H1 (cell line): ENCODE data around the gene SSH2. TPM values are rescaled to one million over a fixed set of nuclear protein-coding genes. Genes with fewer than 3 reads are reported as not detected.

ENCODE experiments used
- CTCF ChIA-PET: fragments of 300-600 bp; sonication (Branson Sonifier 250); formaldehyde crosslinking; loops from one replicate; lab custom pipeline; 2021; ENCODE audit not compliant: partially characterized antibody; lab: Charles Lee
- POLR2A ChIA-PET: fragments of 300-600 bp; sonication (Branson Sonifier 250); formaldehyde crosslinking; loops from one replicate; lab custom pipeline; 2021; ENCODE audit warnings: inconsistent platforms; ENCODE audit not compliant: partially characterized antibody; lab: Charles Lee
- DNase-seq, 2 experiments: peaks; one replicate each; pipeline versions ENCODE4 v3.0.0 to v3.0.0-alpha.2; 2010 to 2022; ENCODE audit warnings: low spot score in 2 of 2, low read depth in 1 of 2, mixed read lengths in 1 of 2
- FAIRE-seq: peaks from 2 replicates; lab custom pipeline; 2011; peaks lifted over from hg19 to GRCh38; lab: Jason Lieb, UNC
- H2AFZ ChIP-seq: 2 replicates; pipeline ENCODE4 v1.8.1; 2012; ENCODE audit warnings: low read length, inconsistent platforms
- H2AK5ac ChIP-seq: 2 replicates; pipeline ENCODE4 v1.6.1; 2013; ENCODE audit warnings: low read depth, low read length
- H2BK120ac ChIP-seq: replicated peaks from 2 replicates; pipeline ENCODE3; 2013; ENCODE audit warnings: low read depth, low read length, inconsistent platforms
- H2BK12ac ChIP-seq: 2 replicates; pipeline ENCODE4 v1.6.1; 2013; ENCODE audit warnings: low read depth, low read length
- H2BK15ac ChIP-seq: 2 replicates; pipeline ENCODE4 v1.6.1; 2013; ENCODE audit warnings: low read length
- H2BK20ac ChIP-seq: 2 replicates; pipeline ENCODE4 v1.6.1; 2013; ENCODE audit warnings: low read length
- H2BK5ac ChIP-seq: 2 replicates; pipeline ENCODE4 v1.6.1; 2013; ENCODE audit warnings: low read depth, low read length
- H3K14ac ChIP-seq: 2 replicates; pipeline ENCODE4 v1.6.1; 2013; ENCODE audit warnings: inconsistent platforms; ENCODE audit not compliant: insufficient read length
- H3K18ac ChIP-seq: 2 replicates; pipeline ENCODE4 v1.6.1; 2013; ENCODE audit warnings: low read length; ENCODE audit errors: extremely low read depth
- H3K23ac ChIP-seq: 2 replicates; pipeline ENCODE4 v1.6.1; 2013; ENCODE audit warnings: inconsistent platforms; ENCODE audit not compliant: insufficient read length
- H3K23me2 ChIP-seq: 2 replicates; pipeline ENCODE4 v1.6.1; 2013; ENCODE audit warnings: low read depth, low read length
- H3K27ac ChIP-seq: 2 replicates; pipeline ENCODE4 v1.6.1; 2011; ENCODE audit warnings: low read depth, low read length, inconsistent platforms
- H3K27me3 ChIP-seq, 4 experiments: replicated peaks in 1 of 4; 1 replicate in 1 of 4; 2 replicates in 3 of 4; pipeline versions ENCODE4 v1.6.1 to v1.8.1; 2011 to 2013; ENCODE audit warnings: low read length in 3 of 4, mild to moderate bottlenecking in 3 of 4, inconsistent platforms in 2 of 4, mixed read lengths in 2 of 4, moderate library complexity in 1 of 4; ENCODE audit not compliant: control insufficient read depth in 3 of 4, insufficient read depth in 3 of 4; ENCODE audit errors: extremely low read depth in 1 of 4
- H3K36me3 ChIP-seq, 4 experiments: 2 replicates each; pipeline versions ENCODE4 v1.6.1 to v1.8.1; 2011 to 2013; ENCODE audit warnings: mild to moderate bottlenecking in 4 of 4, low read length in 3 of 4, moderate library complexity in 2 of 4, control low read depth in 1 of 4, inconsistent platforms in 1 of 4; ENCODE audit not compliant: insufficient read depth in 4 of 4, control insufficient read depth in 2 of 4
- H3K4ac ChIP-seq: replicated peaks from 2 replicates; pipeline ENCODE3; 2013; ENCODE audit warnings: low read length, low read depth, mixed read lengths, inconsistent platforms; ENCODE audit not compliant: insufficient read length
- H3K4me1 ChIP-seq, 4 experiments: replicated peaks in 1 of 4; 1 replicate in 1 of 4; 2 replicates in 3 of 4; pipeline versions ENCODE4 v1.6.1 to v1.8.1; 2011 to 2013; ENCODE audit warnings: low read length in 3 of 4, inconsistent platforms in 2 of 4, mixed read lengths in 1 of 4; ENCODE audit not compliant: insufficient read depth in 4 of 4, control insufficient read depth in 3 of 4
- H3K4me2 ChIP-seq, 2 experiments: 2 replicates each; pipeline versions ENCODE4 v1.6.1 to v1.8.1; 2011 to 2013; ENCODE audit warnings: low read depth in 2 of 2, low read length in 2 of 2, control low read depth in 1 of 2, inconsistent platforms in 1 of 2, mild to moderate bottlenecking in 1 of 2; ENCODE audit not compliant: insufficient read depth in 1 of 2
- H3K4me3 ChIP-seq, 4 experiments: fragments of 200-600, 300-600 bp in 1 of 4; sonication (generic), shearing (Covaris generic), sonication (Bioruptor Twin) in 1 of 4; 2 replicates each; pipeline versions ENCODE4 v1.5.1 to v1.8.1; 2011 to 2016; ENCODE audit warnings: low read length in 4 of 4, low read depth in 3 of 4, control low read depth in 2 of 4, inconsistent platforms in 2 of 4, mild to moderate bottlenecking in 2 of 4, mixed read lengths in 1 of 4, moderate library complexity in 1 of 4; ENCODE audit not compliant: insufficient read depth in 2 of 4; ENCODE audit errors: extremely low read depth in 1 of 4
- H3K56ac ChIP-seq: replicated peaks from 2 replicates; pipeline ENCODE3; 2013; ENCODE audit warnings: low read depth, mild to moderate bottlenecking, mixed read lengths, low read length, inconsistent platforms; ENCODE audit not compliant: insufficient read length
- H3K79me1 ChIP-seq: 2 replicates; pipeline ENCODE4 v1.6.1; 2013; ENCODE audit warnings: low read depth, low read length, control low read depth
- H3K79me2 ChIP-seq, 2 experiments: 2 replicates each; pipeline versions ENCODE4 v1.6.1 to v1.8.1; 2012 to 2013; ENCODE audit warnings: low read length in 2 of 2, mild to moderate bottlenecking in 2 of 2, inconsistent platforms in 1 of 2; ENCODE audit not compliant: insufficient read depth in 2 of 2, control insufficient read depth in 1 of 2
- H3K9ac ChIP-seq, 4 experiments: replicated peaks in 1 of 4; 1 replicate in 1 of 4; 2 replicates in 3 of 4; pipeline versions ENCODE4 v1.6.1 to v1.8.1; 2011 to 2013; ENCODE audit warnings: low read depth in 3 of 4, low read length in 3 of 4, control low read depth in 2 of 4, mild to moderate bottlenecking in 2 of 4, moderate library complexity in 2 of 4, inconsistent platforms in 1 of 4; ENCODE audit errors: extremely low read depth in 1 of 4
- H3K9me3 ChIP-seq, 2 experiments: 2 replicates each; pipeline versions ENCODE4 v1.6.1 to v1.8.1; 2012 to 2013; ENCODE audit warnings: mild to moderate bottlenecking in 2 of 2, moderate library complexity in 2 of 2, control low read depth in 1 of 2, inconsistent platforms in 1 of 2, low read depth in 1 of 2, low read length in 1 of 2, mixed read lengths in 1 of 2; ENCODE audit not compliant: insufficient read depth in 2 of 2
- H4K20me1 ChIP-seq, 2 experiments: replicated peaks in 1 of 2; 2 replicates each; pipeline versions ENCODE3 to v1.8.1; 2011 to 2013; ENCODE audit warnings: inconsistent platforms in 2 of 2, low read length in 2 of 2, mild to moderate bottlenecking in 1 of 2; ENCODE audit not compliant: insufficient read depth in 2 of 2, control insufficient read depth in 1 of 2
- H4K5ac ChIP-seq: 2 replicates; pipeline ENCODE4 v1.6.1; 2013; ENCODE audit warnings: low read length, low read depth, mixed read lengths, inconsistent platforms; ENCODE audit not compliant: insufficient read length
- H4K8ac ChIP-seq: 2 replicates; pipeline ENCODE4 v1.8.0; 2013; ENCODE audit warnings: mild to moderate bottlenecking, moderate library complexity, low read length, inconsistent platforms; ENCODE audit not compliant: insufficient read depth; ENCODE audit errors: extremely low read depth
- H4K91ac ChIP-seq: replicated peaks from 2 replicates; pipeline ENCODE3; 2013; ENCODE audit warnings: low read length, mixed read lengths, inconsistent platforms; ENCODE audit not compliant: insufficient read length
- ASH2L ChIP-seq: fragments of 200-600, 300-600 bp; sonication (generic); IDR thresholded peaks from one replicate; pipeline ENCODE4 v1.7.1; 2017; ENCODE audit warnings: low read length
- BACH1 ChIP-seq: IDR thresholded peaks from 2 replicates; pipeline ENCODE4 v1.6.1; 2012; ENCODE audit warnings: low read length, improper control_type of control experiment
- BCL11A ChIP-seq, 2 experiments: IDR thresholded peaks; one replicate each; pipeline ENCODE4 v1.6.1; 2011; ENCODE audit warnings: low read depth in 2 of 2, low read length in 2 of 2, mild to moderate bottlenecking in 2 of 2
- CEBPB ChIP-seq: IDR thresholded peaks from 2 replicates; pipeline ENCODE4 v1.6.1; 2012; ENCODE audit warnings: low read depth, low read length
- CHD1 ChIP-seq: IDR thresholded peaks from 2 replicates; pipeline ENCODE4 v1.6.1; 2012; ENCODE audit warnings: low read depth, low read length, improper control_type of control experiment
- EGR1 ChIP-seq: IDR thresholded peaks from 2 replicates; pipeline ENCODE4 v1.6.1; 2011; ENCODE audit warnings: low read depth, low read length, borderline replicate concordance
- GABPA ChIP-seq: IDR thresholded peaks from 2 replicates; pipeline ENCODE4 v1.6.1; 2011; ENCODE audit warnings: mild to moderate bottlenecking, low read length, moderate library complexity, borderline replicate concordance; ENCODE audit not compliant: insufficient read depth
- NANOG ChIP-seq: IDR thresholded peaks from 2 replicates; pipeline ENCODE4 v1.6.1; 2011; ENCODE audit warnings: low read length, low read depth, mild to moderate bottlenecking, inconsistent platforms; ENCODE audit not compliant: insufficient read depth, poor library complexity, severe bottlenecking
- PHF8 ChIP-seq: fragments of 200-600 bp; sonication (generic); conservative IDR thresholded peaks from 2 replicates; pipeline ENCODE4 v1.7.1; 2012; ENCODE audit warnings: low read depth, mild to moderate bottlenecking, inconsistent platforms, low read length, moderate library complexity
- POU5F1 ChIP-seq: IDR thresholded peaks from 2 replicates; pipeline ENCODE4 v1.6.1; 2011; ENCODE audit warnings: low read depth, mild to moderate bottlenecking, low read length, moderate library complexity
- SIRT6 ChIP-seq: IDR thresholded peaks from one replicate; pipeline ENCODE4 v1.7.1; 2012; ENCODE audit warnings: low read length, inconsistent platforms
- TAF1 ChIP-seq: IDR thresholded peaks from 2 replicates; pipeline ENCODE4 v1.6.1; 2011; ENCODE audit warnings: mild to moderate bottlenecking, low read depth, low read length
- WGBS, 2 experiments: shearing (Covaris generic) in 1 of 2; methylation state at CpG; one replicate each; pipeline versions ENCODE4 v1.1.6 to v1.1.7; 2013 to 2015; ENCODE audit warnings: low lambda C conversion rate in 2 of 2, mixed read lengths in 2 of 2, inconsistent platforms in 1 of 2, low coverage in 1 of 2, missing lambda C conversion rate in 1 of 2; ENCODE audit not compliant: insufficient replicate concordance in 2 of 2, insufficient coverage in 1 of 2, insufficient read length in 1 of 2; ENCODE audit errors: extremely low coverage in 1 of 2, missing lambda C conversion rate in 1 of 2; 5-methylcytosine and 5-hydroxymethylcytosine counted together
- polyA plus RNA-seq, 7 experiments: library from polyadenylated mRNA; depleted of rRNA in 3 of 7; stranded (reverse) in 5 of 7; unstranded in 2 of 7; fragments of >200 nt in 5 of 7; fragments of 200-250 nt in 2 of 7; gene quantifications; 1 replicate in 5 of 7; 2 replicates in 1 of 7; 4 replicates in 1 of 7; pipeline versions ENCODE4 v1.2.1 to v1.2.3, GENCODE V29; 2011 to 2013; ENCODE audit warnings: missing spikeins in 2 of 7, mixed read lengths in 2 of 7
- total RNA-seq: library from RNA; stranded (reverse); fragmentation: NEBNext Ultra II Directional; extraction: Animal tissue kit (Norgen Biotek cat#: 25700); gene quantifications from 2 replicates; pipeline ENCODE4 v1.2.1, GENCODE V29; 2021
- TF ChIP-seq, protein P1 (sequence below), 3 experiments: IDR thresholded peaks; 1 replicate in 2 of 3; 2 replicates in 1 of 3; pipeline versions ENCODE4 v1.5.1 to v1.6.1; 2011; ENCODE audit warnings: low read length in 3 of 3, mild to moderate bottlenecking in 3 of 3, inconsistent platforms in 2 of 3, low read depth in 1 of 3, moderate library complexity in 1 of 3; ENCODE audit not compliant: insufficient read depth in 1 of 3; ENCODE audit errors: control extremely low read depth in 1 of 3

The SSH2 gene
- total and polyA plus RNA-seq, 2 of the 8 experiments (the other 6 are each of a cell fraction or from before 2014, with no cell fraction given) = 5.2 to 15.9 TPM

DNA sequence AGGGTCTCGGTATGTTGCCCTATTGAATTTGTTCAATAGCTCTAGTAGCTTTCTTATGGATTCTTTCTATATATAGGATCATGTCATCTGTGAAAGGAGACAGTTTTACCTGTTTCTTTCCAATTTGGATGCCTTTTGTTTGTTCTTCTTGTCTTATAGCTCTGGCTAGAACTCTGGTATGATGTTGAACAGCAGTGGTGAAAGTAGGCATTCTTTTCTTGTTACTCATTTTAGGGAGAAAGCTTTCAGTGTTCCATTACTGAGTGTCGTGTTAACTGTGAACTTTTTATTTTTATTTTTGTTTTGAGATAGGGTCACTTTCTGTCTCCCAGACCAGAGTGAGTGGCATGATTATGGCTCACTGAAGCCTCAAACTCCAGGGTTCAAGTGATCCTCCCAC lies 32.6 kb upstream of the SSH2 start:
- no peak for DNase-seq
- no peak for TF ChIP-seq BCL11A (IDR thresholded peaks at IDR 0.05; ENCODE audit: low read depth in 2 of 2, low read length in 2 of 2)
- no peak for TF ChIP-seq SIRT6
- TF ChIP-seq EGR1 = no peak
- TF ChIP-seq ASH2L = no peak
- TF ChIP-seq, protein P1, sequence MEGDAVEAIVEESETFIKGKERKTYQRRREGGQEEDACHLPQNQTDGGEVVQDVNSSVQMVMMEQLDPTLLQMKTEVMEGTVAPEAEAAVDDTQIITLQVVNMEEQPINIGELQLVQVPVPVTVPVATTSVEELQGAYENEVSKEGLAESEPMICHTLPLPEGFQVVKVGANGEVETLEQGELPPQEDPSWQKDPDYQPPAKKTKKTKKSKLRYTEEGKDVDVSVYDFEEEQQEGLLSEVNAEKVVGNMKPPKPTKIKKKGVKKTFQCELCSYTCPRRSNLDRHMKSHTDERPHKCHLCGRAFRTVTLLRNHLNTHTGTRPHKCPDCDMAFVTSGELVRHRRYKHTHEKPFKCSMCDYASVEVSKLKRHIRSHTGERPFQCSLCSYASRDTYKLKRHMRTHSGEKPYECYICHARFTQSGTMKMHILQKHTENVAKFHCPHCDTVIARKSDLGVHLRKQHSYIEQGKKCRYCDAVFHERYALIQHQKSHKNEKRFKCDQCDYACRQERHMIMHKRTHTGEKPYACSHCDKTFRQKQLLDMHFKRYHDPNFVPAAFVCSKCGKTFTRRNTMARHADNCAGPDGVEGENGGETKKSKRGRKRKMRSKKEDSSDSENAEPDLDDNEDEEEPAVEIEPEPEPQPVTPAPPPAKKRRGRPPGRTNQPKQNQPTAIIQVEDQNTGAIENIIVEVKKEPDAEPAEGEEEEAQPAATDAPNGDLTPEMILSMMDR (IDR thresholded peaks at IDR 0.05; ENCODE audit: control extremely low read depth in 1 of 3, insufficient read depth in 1 of 3, low read depth in 1 of 3, low read length in 3 of 3) = no peak
- TF ChIP-seq CEBPB = no peak
- no peak for TF ChIP-seq POU5F1
- no peak for TF ChIP-seq BACH1
- TF ChIP-seq TAF1 = no peak
- no peak for TF ChIP-seq NANOG
- TF ChIP-seq CHD1 = no peak
- no peak for TF ChIP-seq PHF8
- TF ChIP-seq GABPA = no peak

More for the DNA sequence above, 32.6 kb upstream of the SSH2 start:
- Histone ChIP-seq H2BK20ac (no peak overlapping the region), H2BK120ac (no peak overlapping the region), H4K20me1 (no peaks in the 10 kb centered on the region), H3K4ac (no peak overlapping the region), H2BK12ac (no peak overlapping the region), H2BK5ac (no peak overlapping the region), H2AK5ac (no peak overlapping the region), H3K23ac (no peak overlapping the region), H3K27ac (no peak overlapping the region), H3K27me3 (no peaks in the 10 kb centered on the region), H4K8ac (no peak overlapping the region), H3K4me3 (no peak overlapping the region), H3K18ac (no peak overlapping the region), H3K4me2 (no peak overlapping the region), H3K4me1 (no peaks in the 10 kb centered on the region; a peak in 1 of 7 replicates), H3K23me2 (no peaks in the 10 kb centered on the region), H3K9me3 (0 out of 4 replicates have a peak, but pooled peaks cover 0 to 3% of the 10 kb centered on the region in 2 experiments), H3K36me3 (no peaks in the 10 kb centered on the region), H4K91ac (no peak overlapping the region), H3K79me1 (no peaks in the 10 kb centered on the region), H3K79me2 (no peaks in the 10 kb centered on the region), H3K56ac (no peak overlapping the region), H2AFZ (no peak overlapping the region), H3K9ac (no peak overlapping the region), H3K14ac (no peak overlapping the region), H2BK15ac (no peak overlapping the region), H4K5ac (no peak overlapping the region)
- CTCF ChIA-PET = interaction anchor here (0.6 to 2.3 kb wide), 3 partner anchors 28 to 96 kb away, joined by 3 to 5 read pairs (median 5); no protein-coding TSS in a partner anchor
- FAIRE-seq = no peak
- POLR2A ChIA-PET = no interaction called here
- WGBS, 2 experiments = 95% methylated on average over 2 of the region's 2 CpGs; no CpG with 5 or more reads in 1 of the 2 experiments
